ENCODE measurements around the gene SV2C.
A peak's percentile ranks its signal among the peaks of the same experiment; 100 is the strongest.
"Not testable (repeated sequence)": the region's sequence is repeated elsewhere in the genome, so short reads cannot be mapped to it uniquely, and the experiment has no call there.

The SV2C gene

GRCh38 chr5:76351176-76351575 lies 268.0 kb downstream of the SV2C start:
- DNase-seq = no peak

GRCh38 chr5:76351577-76351976 lies 268.4 kb downstream of the SV2C start:
- no peak for DNase-seq

DNA sequence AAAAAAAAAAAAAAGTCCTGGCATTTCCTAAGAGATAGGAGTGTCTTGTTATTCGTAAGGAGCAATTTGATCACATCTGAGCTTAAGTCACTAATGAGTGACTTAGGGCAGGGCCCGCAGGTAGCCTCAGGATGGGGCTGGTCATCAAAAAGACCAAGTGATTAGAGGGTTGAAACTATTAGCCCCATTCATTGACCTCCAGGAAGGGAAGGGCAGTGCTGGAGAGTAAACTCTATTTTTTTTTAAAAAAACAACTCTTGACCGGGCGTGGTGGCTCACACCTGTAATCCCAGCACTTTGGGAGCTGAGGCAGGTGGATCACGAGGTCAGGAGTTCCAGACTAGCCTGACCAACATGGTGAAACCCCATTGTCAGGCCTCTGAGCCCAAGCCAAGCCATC lies 273.7 kb downstream of the SV2C start:
- DNase-seq = no peak

- peak; percentile 39 for DNase-seq
Measured at GRCh38 chr5:76363352-76364225, 280.4 kb downstream of the SV2C start.

DNA sequence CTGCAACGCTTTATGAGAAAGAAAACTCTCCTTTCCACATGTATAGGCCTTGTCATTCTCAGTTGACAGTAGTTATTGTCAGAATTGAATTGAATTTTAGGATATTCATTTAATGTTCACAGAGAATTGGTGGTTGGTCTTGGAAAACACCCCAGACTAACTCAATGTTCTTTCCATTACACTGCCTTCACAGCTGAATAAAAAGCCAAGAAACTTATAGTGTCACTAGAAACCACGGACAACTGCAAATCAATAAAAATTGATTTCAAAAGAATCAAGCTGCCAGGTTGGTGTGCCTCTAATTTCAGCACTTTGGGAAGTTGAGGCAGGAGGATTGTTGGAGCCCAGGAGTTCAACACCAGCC lies 281.0 kb downstream of the SV2C start:
- no peak for DNase-seq

DNA sequence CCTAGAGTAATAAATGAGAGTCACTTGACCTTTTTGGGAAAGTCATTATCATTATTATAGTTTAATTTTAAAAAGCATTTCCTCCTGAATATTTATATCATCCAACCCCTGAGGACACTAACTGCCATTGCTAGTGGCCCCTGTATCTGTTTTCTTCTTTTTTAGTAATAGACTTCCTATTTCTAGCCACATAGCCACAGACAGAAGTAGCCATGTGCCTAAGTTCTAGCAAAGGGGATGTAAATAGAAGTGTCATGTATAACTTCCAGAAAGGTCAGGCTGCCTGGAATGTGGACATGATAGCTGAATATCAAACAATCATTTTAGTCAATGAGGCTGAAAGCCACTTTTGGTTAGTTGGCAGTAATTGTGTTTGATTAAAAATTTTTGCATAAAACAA lies 282.4 kb downstream of the SV2C start:
- DNase-seq = no peak

DNA sequence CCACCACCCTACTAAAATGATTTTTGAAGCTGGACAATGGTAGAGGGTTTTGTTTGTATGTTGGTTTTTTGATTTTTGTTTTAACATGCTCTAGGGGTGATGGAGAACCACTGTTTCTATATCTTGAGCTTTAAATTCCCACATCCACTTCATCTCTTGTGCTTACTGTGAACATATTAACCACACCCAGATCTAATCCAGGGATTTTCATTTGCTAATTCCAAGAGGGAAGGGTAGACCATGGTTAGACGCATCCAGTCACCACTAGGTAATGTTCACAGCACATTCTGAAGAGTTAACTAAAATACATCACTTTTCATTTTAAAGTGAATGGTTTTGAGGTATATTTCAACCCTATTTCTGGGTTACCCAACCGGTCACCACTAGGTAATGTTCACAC lies 283.4 kb downstream of the SV2C start:
- DNase-seq = no peak

DNA sequence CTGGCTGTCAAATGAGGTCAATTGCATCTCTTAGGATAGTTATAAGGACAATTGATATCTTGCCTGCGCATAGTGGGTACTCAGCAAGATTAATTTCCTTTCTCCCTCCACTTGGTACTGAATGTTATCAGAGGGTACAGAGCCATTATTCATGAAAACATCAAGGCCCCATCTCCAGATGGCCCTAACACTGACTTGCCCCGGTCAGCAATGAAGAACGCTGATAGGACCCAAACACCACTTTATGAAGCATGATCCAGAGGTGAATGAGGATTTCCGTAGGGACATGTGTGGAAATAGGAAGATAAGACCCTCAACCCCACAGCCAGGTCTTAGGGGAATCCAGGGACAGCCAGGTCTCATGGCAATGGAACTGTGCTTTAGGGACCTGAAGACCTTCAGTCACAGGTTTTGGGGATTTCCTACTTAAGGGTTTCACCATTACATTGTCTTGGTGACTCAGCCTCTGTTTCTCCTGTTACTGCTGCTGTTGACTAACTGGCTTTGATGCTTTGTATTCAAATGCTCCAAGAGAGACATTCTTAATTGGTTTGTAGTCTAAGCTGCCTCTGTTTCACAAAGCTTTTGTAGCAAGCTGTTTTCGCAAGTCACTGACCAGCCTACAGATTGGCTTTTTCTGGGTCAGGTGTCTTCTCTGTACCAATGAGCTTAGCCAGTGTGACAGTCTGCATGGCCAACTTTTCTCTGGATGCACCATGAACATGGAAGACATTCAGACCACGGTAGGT lies 284.6 kb downstream of the SV2C start:
- no peak for DNase-seq

DNA sequence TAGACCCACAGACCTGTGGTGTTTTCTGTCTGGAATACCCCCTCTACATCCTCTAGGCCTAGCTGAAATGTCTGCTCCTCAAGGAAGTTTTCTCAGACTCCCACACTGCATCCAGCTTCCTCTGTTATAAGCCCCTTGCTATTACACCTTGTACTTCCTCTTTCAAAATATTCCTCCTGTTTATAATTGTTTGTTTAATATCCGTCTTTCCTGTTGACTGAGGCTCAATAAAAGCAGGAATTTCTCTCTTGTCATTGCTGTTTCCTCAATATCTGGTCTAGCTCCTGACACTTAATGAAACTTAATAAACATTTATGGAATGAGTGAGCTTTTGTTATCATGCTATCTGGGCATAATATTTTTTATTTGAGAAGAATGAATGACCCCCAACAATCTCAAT lies 285.8 kb downstream of the SV2C start:
- no peak for DNase-seq

DNA sequence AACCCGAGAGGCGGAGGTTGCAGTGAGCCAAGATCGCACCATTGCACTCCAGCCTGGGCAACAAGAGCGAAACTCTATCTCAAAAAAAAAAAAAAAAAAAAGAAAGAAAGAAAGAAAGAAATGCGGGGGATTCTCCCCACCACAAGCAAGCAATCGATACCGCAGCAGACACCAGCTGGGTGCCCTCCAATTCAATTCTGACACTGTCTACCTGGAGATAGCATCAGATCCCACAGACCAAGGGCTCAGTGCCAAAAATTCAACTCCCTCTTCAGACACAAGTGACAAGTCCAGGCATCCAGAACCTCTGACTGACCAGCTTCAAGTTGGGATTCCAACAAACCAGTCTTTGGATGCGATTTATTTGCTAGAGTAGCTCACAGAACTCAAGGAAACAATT lies 286.5 kb downstream of the SV2C start:
- not testable (repeated sequence) for DNase-seq

GRCh38 chr5:76371960-76372322 lies 288.8 kb downstream of the SV2C start:
- DNase-seq = no peak

DNA sequence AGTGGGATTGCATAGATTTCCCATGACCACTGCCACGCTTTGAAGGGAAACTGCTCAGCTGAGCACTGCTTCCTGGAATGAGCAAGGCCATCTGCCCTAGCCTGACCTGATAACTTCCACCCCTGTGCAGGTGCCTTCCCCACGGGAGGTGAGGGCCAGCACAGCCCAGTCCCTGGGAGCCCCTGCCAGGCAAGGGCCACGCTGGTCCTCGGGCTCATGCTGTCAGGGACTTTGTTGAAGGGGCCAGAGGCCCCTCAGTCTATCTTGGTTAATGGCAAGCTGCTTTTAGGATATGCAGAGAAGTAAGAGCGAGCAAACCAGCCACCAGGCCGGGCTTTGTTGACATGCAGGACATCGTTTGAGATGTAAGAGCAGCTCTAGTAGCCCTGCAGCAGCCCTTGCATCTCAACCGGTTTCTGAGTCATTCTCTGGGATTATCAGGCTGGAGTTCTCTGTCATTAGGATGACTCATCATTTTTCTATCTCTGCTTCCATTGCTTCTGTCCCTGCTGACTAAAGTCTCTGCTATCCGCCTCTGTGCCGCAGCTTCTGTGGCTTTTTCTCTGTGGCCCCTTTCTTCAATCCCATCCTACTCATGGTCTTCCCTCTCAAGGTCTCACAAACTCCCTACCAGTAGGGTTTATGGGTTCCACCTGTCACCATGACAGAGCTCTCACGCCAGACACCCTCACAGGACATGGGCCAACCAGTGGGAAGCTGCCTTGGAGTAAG lies 289.3 kb downstream of the SV2C start:
- DNase-seq = no peak

GRCh38 chr5:76376148-76376865 lies 293.1 kb downstream of the SV2C start:
- no peak for DNase-seq

- no peak for DNase-seq
Measured at GRCh38 chr5:76376866-76377230, 293.7 kb downstream of the SV2C start.

DNA sequence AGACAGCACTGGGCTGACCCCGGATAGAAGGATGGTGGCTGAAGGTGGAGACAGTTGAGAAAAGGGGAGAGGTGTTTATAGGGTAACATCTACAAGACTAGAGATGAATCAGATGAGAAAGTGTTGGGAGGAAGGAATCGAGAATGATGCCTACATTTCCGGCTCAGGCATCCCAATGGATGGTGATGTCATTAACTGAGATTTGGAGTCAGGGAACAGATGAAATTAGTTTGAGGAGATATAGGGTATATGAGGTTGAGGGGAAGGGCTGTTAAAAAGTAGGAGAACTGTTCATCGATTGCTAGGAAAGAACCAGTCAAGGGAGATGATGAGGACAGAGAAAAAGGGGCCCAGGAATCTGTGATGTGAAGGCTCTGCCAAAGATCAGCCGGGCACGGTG lies 295.2 kb downstream of the SV2C start:
- DNase-seq = no peak

GRCh38 chr5:76379316-76379715 lies 296.1 kb downstream of the SV2C start:
- no peak for DNase-seq

DNA sequence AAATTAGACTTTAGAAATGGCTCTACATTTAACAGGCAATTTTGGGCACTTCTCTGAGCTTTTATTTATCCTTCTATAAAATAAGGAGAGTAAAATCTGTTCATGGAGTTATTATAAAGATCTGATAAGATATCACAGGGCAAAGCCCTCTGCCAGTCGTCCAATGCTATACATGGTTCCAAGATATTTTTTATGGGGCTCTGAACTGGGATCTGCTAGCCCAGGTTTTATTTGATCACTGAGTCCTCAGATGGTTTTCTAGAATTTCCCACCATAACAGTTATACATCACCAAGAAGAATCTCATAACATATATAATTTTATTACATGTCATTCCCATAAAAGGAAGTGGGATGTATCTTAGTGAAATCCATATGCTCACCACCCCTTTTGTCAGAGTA lies 296.7 kb downstream of the SV2C start:
- DNase-seq = no peak

- DNase-seq = no peak
Measured at GRCh38 chr5:76380346-76381066, 297.3 kb downstream of the SV2C start.

DNA sequence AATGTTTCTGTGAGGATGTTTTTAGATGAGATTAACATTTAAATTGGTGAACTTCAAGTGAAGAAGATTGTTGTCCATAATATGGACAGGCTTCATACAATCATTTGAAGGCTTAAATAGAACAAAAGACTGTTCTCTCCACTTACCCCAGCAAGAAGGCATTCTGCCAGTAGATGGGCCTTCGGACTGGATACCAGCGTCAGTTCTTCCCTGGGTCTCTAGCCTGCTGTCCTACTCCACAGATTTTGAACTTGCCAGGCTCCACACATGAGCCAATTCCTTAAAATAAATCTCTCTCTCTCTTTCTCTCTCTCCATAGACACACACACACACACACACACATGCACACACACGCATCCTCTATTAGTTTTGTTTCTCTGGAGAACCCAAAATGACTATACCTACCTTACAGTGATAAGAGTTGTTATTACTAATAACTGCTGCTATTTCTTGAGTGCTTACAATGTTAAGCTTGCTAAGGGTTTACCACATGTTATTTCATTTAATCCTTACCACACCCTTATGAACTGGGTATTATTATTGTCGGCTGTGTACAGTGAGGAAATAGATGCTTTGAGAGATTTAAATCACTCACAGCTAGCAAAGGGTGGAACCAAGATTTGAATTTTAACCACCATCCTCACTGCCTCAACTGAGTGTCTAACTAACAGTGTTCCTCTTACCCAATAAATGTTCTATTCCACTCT lies 300.1 kb downstream of the SV2C start:
- no peak for DNase-seq

- DNase-seq = no peak
Measured at GRCh38 chr5:76384189-76384588, 301.0 kb downstream of the SV2C start.

- DNase-seq = no peak
Measured at GRCh38 chr5:76384705-76385104, 301.5 kb downstream of the SV2C start.

GRCh38 chr5:76385540-76385939 lies 302.4 kb downstream of the SV2C start:
- DNase-seq = no peak

Measured in NCI-H2171 (cell line).